Measurements from ENCODE around the gene ZRSR2.

DNA sequence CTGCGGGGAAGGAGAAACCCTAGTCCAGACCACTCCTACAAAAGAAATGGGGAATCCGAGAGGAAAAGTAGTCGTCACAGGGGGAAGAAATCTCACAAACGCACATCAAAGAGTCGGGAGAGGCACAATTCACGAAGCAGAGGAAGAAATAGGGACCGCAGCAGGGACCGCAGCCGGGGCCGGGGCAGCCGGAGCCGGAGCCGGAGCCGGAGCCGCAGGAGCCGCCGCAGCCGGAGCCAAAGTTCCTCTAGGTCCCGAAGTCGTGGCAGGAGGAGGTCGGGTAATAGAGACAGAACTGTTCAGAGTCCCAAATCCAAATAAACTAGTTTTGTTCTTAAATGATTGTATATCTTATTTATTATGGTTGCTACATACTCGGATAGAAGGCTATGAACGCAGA, 32.6 kb downstream of the ZRSR2 start:
- no peak for TF ChIP-seq POLR2AphosphoS5 (IDR thresholded peaks at IDR 0.05; ENCODE audit: low read depth, low read length)
- no peak for TF ChIP-seq SIN3A (IDR thresholded peaks at IDR 0.05; ENCODE audit: borderline replicate concordance, insufficient read depth, low read length)

Data from PFSK-1 (cell line).